ENCODE measurements around the gene PER1. TPM values are rescaled to one million over a fixed set of nuclear protein-coding genes. Genes with fewer than 3 reads are reported as not detected.

Gene PER1
- total RNA-seq, 2 donors from 2014 or later = 59.4 to 75.0 TPM

DNA sequence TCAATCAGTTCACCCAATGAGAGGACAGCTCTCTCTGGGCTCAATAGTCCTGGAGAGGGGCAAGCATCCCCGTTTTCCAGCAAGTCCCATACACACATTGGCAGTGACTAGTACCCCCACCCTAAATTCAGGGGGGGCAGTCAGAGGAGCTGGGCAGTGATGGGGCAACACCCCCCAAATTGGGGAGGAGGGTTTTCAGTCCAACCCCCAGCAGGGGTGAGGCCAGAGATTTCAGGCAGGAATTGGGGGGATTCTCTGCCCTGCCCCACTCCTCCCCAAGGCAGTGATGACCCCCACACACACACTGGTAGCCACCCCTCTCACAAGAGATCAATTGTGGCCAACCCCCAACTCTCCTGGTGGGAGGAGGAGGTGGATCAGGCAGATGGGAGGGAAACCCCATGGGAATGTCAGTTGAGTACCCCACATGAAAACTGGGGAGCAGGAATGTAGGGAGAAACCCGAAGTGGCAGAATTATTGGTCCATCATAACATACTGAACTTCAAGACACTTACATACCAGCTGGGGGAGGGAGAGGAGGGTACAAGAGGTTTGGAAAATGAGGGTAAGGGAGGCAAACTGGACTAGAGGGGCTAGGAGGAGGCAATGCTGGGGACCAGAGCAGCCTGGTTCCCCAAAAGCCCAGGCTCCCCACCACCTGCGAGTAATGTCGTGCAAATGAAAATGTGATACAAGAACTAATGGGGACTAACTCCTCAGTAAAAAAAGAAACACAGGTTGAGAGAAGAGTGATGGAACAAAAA lies 7.4 kb upstream of the PER1 start:
- TF ChIP-seq, protein P1, sequence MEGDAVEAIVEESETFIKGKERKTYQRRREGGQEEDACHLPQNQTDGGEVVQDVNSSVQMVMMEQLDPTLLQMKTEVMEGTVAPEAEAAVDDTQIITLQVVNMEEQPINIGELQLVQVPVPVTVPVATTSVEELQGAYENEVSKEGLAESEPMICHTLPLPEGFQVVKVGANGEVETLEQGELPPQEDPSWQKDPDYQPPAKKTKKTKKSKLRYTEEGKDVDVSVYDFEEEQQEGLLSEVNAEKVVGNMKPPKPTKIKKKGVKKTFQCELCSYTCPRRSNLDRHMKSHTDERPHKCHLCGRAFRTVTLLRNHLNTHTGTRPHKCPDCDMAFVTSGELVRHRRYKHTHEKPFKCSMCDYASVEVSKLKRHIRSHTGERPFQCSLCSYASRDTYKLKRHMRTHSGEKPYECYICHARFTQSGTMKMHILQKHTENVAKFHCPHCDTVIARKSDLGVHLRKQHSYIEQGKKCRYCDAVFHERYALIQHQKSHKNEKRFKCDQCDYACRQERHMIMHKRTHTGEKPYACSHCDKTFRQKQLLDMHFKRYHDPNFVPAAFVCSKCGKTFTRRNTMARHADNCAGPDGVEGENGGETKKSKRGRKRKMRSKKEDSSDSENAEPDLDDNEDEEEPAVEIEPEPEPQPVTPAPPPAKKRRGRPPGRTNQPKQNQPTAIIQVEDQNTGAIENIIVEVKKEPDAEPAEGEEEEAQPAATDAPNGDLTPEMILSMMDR (IDR thresholded peaks at IDR 0.05) = no peak
- H3K27ac ChIP-seq = peak overlapping the region; percentile 99
- H3K9me3 ChIP-seq = no peaks in the 10 kb centered on the region
- peaks cover 22% of the 10 kb centered on the region for H3K36me3 ChIP-seq
- no peaks in the 10 kb centered on the region for H3K27me3 ChIP-seq
- DNase-seq (ENCODE audit: low spot score) = no peak
- H3K4me1 ChIP-seq = peaks cover 0 to 54% of the 10 kb centered on the region in 2 donors
- H3K4me3 ChIP-seq = no peak overlapping the region

DNA sequence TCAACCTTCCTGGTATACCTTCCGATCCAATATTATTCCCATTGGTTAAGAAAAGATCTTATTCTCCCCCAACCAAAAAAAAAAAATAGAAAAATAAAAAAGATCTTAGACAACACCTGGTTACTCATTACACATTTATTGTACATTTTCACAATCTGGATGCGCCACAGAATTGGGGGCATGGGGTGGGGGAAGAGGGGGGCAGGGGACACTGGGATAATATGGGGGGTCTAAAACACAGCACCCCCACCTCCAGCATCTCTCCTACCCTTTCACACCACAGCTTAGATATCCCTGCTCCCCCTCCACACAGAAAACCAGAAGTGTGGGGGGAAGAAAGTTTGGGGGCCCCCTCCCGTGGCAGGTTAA lies 6.8 kb upstream of the PER1 start:
- TF ChIP-seq, protein P1 (IDR thresholded peaks at IDR 0.05) = peak in 1 of 2 donors; percentile 17
- Histone ChIP-seq H3K9me3 (no peaks in the 10 kb centered on the region), H3K4me3 (no peak overlapping the region), H3K27ac (peak overlapping the region; percentile 99), H3K36me3 (peaks cover 22% of the 10 kb centered on the region), H3K4me1 (peaks cover 0 to 48% of the 10 kb centered on the region in 2 donors), H3K27me3 (no peaks in the 10 kb centered on the region)
- no peak for DNase-seq (ENCODE audit: low spot score)

DNA sequence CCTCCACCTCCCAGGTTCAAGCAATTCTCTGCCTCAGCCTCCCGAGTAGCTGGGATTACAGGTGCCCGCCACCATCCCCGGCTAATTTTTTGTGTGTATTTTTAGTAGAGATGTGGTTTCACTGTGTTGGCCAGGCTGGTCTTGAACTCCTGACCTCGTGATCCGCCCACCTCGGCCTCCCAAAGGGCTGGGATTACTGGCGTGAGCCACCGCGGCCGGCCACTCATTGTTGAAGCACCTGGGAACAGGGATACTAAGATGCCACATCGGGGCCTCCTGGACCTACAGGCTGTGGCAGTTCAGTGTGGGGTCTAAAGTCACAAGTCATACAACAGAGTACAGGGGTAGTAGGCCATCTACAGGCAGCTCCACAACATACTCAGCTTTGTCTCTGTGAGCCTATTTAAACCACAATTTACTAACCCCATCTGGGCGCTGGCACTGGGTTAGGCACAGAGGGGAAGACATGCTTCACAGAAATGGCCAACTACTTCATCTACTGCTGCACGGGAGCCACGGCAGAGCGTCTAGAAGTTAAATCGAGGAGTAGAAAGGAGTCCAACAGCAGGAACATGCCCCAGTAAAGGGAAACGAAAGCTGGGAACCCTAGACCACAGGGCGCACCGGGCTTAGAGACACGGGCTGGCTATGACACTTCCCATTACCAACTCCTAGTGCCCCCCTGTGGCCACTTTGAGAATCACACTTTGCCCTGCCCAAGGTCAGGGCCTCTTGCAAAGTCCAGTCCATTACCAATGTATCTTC lies 6.2 kb upstream of the PER1 start:
- TF ChIP-seq, protein P1 (IDR thresholded peaks at IDR 0.05) = peak; percentile 93 to 95
- peak; percentile 99 for DNase-seq (ENCODE audit: low spot score)
- Histone ChIP-seq H3K9me3 (no peaks in the 10 kb centered on the region), H3K27ac (peak overlapping the region; percentile 99), H3K36me3 (peaks cover 23% of the 10 kb centered on the region), H3K4me1 (peaks cover 0 to 48% of the 10 kb centered on the region in 2 donors), H3K27me3 (no peaks in the 10 kb centered on the region), H3K4me3 (no peak overlapping the region)

DNA sequence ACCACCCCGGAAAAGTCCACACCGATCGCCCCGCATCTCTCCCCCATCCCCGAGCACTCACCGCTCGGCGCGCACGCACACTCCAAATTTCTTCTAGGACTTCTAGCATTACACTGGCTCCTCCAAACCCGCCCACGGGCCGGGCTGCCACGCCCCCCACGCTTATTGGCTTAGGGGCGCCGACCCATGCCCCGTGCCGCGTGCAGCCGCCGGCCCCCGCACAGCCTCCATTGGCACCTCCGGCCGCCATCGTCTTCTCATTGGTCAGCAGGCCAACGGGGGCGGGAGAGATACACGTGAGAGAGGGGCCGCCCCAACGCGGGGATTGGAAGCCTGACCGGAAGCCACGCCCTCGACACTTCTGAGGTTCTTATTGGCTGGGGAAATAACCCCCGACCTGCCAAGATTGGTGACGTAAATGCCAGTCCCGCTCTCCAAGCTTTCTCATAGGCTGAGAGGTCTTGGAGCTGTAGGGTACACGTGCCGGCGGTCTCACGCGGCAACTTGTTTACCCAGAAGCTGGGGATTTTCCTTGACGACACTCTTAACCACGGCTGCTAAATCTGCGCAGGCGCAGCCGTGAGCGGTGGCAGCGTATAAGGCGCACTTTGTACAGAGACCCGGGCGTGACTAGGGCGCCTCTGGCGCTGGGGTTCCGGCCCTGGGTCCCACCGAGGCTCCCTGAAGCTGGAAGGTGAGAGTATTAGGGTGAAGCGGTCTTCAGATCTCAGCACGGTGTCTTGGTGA lies 4.2 kb upstream of the PER1 start:
- TF ChIP-seq, protein P1 (IDR thresholded peaks at IDR 0.05) = no peak
- H3K4me1 ChIP-seq = peaks cover 0 to 47% of the 10 kb centered on the region in 2 donors

DNA sequence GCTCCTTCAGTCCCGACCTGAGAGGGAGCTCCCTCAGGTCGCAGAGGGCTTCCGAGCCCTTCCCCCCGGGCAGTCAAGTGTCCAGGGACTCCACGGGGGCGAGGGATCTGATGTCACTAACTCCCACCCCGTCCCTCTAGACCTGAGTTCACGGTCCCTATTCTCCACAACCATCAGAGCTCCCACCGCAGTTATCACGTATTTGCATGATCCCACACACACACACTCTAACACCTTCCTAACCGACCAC lies 3.7 kb upstream of the PER1 start:
- Histone ChIP-seq H3K4me3 (peak overlapping the region; percentile 83 to 95), H3K27me3 (no peaks in the 10 kb centered on the region), H3K36me3 (peaks cover 29% of the 10 kb centered on the region), H3K27ac (peak overlapping the region; percentile 100), H3K9me3 (no peaks in the 10 kb centered on the region), H3K4me1 (peaks cover 0 to 43% of the 10 kb centered on the region in 2 donors)
- TF ChIP-seq, protein P1 (IDR thresholded peaks at IDR 0.05) = no peak
- no peak for DNase-seq (ENCODE audit: low spot score)

More for the DNA sequence above, 4.2 kb upstream of the PER1 start:
- peak; percentile 100 for DNase-seq (ENCODE audit: low spot score)
- peak overlapping the region; percentile 100 for H3K27ac ChIP-seq
- H3K9me3 ChIP-seq = no peaks in the 10 kb centered on the region
- peak overlapping the region; percentile 83 to 95 for H3K4me3 ChIP-seq
- H3K36me3 ChIP-seq = peaks cover 34% of the 10 kb centered on the region
- no peaks in the 10 kb centered on the region for H3K27me3 ChIP-seq
